Measurements from ENCODE around the gene HSPA1A. TPM values are rescaled to one million over a fixed set of nuclear protein-coding genes. Genes with fewer than 3 reads are reported as not detected.

HSPA1A gene
- total and polyA plus RNA-seq, 9 of the 15 experiments (the other 6 are each of a cell fraction or from before 2014, with no cell fraction given), result 2.2 to 273 (median 107) TPM

GRCh38 chr6:31776989-31777666 lies 38.2 kb upstream of the HSPA1A start, which contains the start of gene VWA7 (continued):
- peak; percentile 51; the same call in 1 of the 2 replicates for TF ChIP-seq REST (IDR thresholded peaks at IDR 0.05; ENCODE audit: borderline replicate concordance)
- peak; percentile 13; the same call in 1 of the 2 replicates for TF ChIP-seq REST (CRISPR knock-in tag; IDR thresholded peaks at IDR 0.05; ENCODE audit: low read depth)
- TF ChIP-seq MED1 (CRISPR knock-in tag; IDR thresholded peaks at IDR 0.05; ENCODE audit: borderline replicate concordance), result no peak
- peak; percentile 67 for TF ChIP-seq CBFA2T2 (conservative IDR thresholded peaks at IDR 0.05)
- TF ChIP-seq, protein P1, sequence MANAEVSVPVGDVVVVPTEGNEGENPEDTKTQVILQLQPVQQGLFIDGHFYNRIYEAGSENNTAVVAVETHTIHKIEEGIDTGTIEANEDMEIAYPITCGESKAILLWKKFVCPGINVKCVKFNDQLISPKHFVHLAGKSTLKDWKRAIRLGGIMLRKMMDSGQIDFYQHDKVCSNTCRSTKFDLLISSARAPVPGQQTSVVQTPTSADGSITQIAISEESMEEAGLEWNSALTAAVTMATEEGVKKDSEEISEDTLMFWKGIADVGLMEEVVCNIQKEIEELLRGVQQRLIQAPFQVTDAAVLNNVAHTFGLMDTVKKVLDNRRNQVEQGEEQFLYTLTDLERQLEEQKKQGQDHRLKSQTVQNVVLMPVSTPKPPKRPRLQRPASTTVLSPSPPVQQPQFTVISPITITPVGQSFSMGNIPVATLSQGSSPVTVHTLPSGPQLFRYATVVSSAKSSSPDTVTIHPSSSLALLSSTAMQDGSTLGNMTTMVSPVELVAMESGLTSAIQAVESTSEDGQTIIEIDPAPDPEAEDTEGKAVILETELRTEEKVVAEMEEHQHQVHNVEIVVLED (CRISPR knock-in tag; IDR thresholded peaks at IDR 0.05), result 0 out of 2 replicates have a peak, but pooled peaks have one; percentile 42
- no peak for TF ChIP-seq CEBPB (tag; IDR thresholded peaks at IDR 0.05)
- peak; percentile 51; the same call in 1 of the 2 replicates for TF ChIP-seq SMC3 (conservative IDR thresholded peaks at IDR 0.05; ENCODE audit: insufficient read depth, low read depth, low read length)
- TF ChIP-seq NUFIP1 (IDR thresholded peaks at IDR 0.05; ENCODE audit: partially characterized antibody), result peak; percentile 32
- no peak for TF ChIP-seq MCM7 (IDR thresholded peaks at IDR 0.05)
- no peak for TF ChIP-seq DDX20 (tag; IDR thresholded peaks at IDR 0.05; ENCODE audit: low read depth)
- TF ChIP-seq HMGXB4 (CRISPR knock-in tag; IDR thresholded peaks at IDR 0.05), result peak; percentile 87; the same call in 1 of the 2 replicates
